Stimulated activated naive CD4-positive, alpha-beta T cell (primary cell): ENCODE measurements around the gene PITPNC1.
A peak's percentile ranks its signal among the peaks of the same experiment; 100 is the strongest.
"Not testable (repeated sequence)": the region's sequence is repeated elsewhere in the genome, so short reads cannot be mapped to it uniquely, and the experiment has no call there.

Experiments
- DNase-seq, 6 experiments: peaks; one replicate each; lab custom pipeline; 2025; lab: John Stamatoyannopoulos, UW

PITPNC1 gene

DNA sequence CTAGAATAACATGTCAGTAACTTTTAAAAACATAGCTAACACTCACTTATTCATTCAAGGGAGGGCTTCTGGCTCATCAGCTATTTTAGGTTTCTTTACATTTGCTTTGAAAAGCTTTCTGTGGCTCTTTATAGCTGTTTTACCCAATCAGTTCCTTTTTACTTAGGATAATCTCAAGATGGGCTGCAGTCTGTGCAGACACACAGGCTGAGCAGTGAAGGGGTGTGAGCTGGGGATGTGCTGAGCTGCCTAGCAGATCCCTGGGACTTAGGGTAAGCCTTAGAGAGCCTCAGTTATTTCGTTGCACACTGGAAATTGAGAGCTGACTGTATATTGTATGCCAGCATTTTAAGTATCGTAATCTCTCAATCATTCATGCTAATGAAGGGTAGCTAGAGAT is 310.4 kb downstream of the PITPNC1 start:
- no peak for DNase-seq

GRCh38 chr17:67689534-67690177 is 312.6 kb downstream of the PITPNC1 start:
- DNase-seq = peak in 5 of 6 experiments; percentile 11 to 66 (median 34)

- no peak for DNase-seq
Observed at GRCh38 chr17:67693811-67694210, 316.7 kb downstream of the PITPNC1 start.

- no peak for DNase-seq
Observed at GRCh38 chr17:67696347-67696746, 319.3 kb downstream of the PITPNC1 start.

DNA sequence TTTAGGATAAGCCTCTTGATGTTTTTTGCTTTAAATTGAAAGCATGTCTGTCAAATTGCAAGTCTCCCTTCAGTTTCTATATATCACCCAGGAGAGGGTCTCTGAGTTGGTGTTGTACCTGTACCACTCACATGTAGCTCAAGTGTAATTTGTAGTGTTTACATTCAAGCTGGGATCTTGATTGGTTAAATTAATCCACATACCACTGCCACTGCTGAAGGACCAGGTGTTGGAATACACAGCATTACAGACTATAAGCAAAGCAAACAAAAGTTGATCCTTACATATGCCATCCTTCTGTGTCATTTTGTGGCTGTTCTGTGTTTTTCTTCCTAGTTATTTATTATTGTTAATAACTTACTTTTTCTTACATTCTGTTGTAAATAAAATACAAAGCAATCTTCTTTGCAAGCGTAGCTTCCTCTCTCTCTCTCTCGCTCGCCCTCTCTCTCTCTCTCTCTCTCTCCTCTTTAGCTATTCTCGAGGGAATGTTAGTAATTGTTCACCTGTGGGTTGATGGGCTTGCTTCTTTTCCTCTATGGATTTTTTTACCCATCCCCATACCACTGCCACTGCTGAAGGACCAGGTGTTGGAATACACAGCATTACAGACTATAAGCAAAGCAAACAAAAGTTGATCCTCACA is 319.9 kb downstream of the PITPNC1 start:
- DNase-seq = no peak

GRCh38 chr17:67700037-67700724 is 323.1 kb downstream of the PITPNC1 start:
- no peak for DNase-seq

- no peak for DNase-seq
Observed at GRCh38 chr17:67700725-67701119, 323.6 kb downstream of the PITPNC1 start.

GRCh38 chr17:67702861-67703260 is 325.8 kb downstream of the PITPNC1 start:
- DNase-seq = not testable (repeated sequence)

- no peak for DNase-seq
Observed at GRCh38 chr17:67707442-67707841, 330.4 kb downstream of the PITPNC1 start.

GRCh38 chr17:67708378-67708777 is 331.3 kb downstream of the PITPNC1 start:
- no peak for DNase-seq

GRCh38 chr17:67711916-67712315 is 334.8 kb downstream of the PITPNC1 start:
- no peak for DNase-seq

DNA sequence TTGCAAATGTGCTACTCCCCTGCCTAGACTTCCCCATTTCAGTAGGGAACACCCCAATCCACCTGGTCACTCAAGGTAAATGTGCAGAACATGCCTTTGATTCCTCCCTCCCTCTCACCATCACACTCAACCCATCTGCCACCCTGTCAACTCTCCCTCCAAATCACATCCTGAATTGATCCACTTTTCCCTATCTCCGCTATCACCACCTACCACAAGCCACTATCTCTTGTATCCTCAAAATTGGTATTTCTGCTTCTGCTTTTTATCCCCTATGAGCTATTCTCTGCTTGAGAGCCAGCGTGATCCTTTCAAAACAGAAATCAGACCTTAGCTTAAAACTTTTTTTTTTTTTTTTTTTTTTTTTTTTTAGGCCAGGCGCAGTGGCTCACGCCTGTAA is 335.3 kb downstream of the PITPNC1 start:
- DNase-seq = no peak

GRCh38 chr17:67713169-67713568 is 336.1 kb downstream of the PITPNC1 start:
- DNase-seq = no peak

GRCh38 chr17:67716405-67716798 is 339.3 kb downstream of the PITPNC1 start:
- no peak for DNase-seq

GRCh38 chr17:67717192-67717623 is 340.1 kb downstream of the PITPNC1 start:
- DNase-seq = no peak

DNA sequence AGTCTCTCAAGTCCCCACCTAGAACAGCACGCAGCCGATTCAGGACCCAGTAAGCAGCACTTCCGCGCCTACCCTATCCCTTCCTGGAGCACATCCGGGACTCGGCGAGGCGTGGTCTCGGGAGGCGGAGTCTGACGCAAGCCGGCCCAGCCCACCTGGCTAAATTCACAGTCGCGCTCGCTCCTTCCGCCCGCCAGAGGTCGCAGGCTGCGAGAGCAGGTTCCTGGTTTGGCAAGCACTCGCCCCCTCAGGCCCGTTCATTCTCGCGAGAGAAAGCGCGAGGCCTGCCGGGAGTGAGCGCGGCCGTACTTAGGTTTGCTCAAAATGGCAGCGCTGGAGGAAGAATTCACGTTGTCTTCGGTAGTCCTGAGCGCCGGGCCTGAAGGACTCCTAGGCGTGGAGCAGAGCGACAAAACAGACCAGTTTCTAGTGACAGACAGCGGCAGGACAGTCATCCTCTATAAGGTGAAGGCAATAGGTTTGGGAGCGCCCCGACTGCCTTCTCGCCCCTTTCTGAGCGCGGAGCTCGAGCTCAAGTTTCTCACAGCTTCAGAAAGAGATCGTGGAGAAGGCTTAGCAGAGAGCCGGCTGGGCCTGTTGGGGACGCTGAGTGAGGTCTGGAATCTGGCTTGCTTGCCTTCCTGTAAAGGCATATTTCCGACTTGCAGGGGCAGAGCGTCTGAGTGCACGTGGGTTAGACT is 340.7 kb downstream of the PITPNC1 start, which contains the start of gene NOL11:
TSS of gene NOL11 (plus strand) at position 313 of the 701 bp plus-strand sequence. CDS start at position 325, 12 bp downstream.
- peak; percentile 98 to 99 (median 99) for DNase-seq

- peak in 3 of 6 experiments; percentile 23 to 38 (median 38) for DNase-seq
Observed at GRCh38 chr17:67718325-67718941, 341.4 kb downstream of the PITPNC1 start.

DNA sequence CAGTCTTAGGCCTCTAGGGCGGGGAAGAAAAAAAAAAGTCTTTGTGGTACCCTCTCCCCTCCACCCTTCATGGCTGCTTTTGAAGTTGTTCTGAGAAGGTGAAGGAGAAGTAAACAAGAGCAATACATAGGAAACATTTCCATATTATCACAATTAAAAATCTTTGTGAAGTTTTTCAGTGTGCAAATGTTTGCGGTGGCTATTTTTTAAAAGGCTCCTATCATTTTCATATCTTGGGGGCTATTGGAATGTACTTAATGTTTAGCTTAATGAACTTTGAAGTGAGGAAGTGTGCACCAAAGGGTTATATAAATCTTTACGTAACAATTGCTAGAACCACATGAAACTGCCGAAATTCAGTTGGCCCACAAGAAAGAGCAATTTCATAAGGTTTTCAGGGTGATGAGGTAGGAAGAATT is 348.3 kb downstream of the PITPNC1 start:
- peak in 5 of 6 experiments; percentile 9 to 83 (median 68) for DNase-seq

- no peak for DNase-seq
Observed at GRCh38 chr17:67725807-67726206, 348.7 kb downstream of the PITPNC1 start.

DNA sequence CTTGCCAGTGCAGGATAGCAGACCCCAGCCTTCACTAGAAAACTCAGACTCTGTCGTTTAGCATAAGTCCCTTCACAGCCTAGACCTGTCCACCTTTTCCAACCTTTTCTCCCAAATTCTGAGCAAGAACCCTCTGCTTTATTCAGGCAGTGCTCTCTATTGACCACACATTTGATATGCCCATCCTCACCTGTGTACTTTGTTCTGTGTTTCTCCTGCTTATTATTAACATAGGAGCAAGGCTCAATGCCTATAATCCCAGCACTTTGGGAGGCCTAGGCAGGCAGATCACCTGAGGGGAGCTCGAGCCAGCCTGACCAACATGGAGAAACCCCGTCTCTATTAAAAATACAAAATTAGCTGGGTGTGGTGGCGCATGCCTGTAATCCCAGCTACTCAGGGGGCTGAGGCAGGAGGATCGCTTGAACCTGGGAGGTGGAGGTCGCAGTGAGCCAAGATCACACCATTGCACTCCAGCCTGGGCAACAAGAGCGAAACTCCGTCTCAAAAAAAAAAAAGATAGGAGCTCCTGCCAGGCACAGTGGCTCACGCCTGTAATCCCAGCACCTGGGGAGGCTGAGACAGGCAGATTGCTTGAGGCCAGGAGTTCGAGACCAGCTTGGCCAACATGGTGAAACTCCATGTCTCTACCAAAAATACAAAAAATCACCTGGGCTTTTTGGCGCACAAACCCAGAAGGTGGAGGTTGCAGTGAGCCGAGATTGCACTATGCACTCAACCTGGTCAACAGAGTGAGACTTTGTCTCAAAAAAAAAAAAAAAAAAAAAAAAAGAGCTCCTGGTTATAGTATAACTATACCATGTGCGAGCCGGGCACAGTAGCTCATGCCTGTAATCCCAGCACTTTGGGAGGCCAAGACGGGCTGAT is 350.3 kb downstream of the PITPNC1 start:
- not testable (repeated sequence) for DNase-seq

- DNase-seq = no peak
Observed at GRCh38 chr17:67729903-67730302, 352.8 kb downstream of the PITPNC1 start.
